H1 (cell line): ENCODE measurements around the gene RNGTT.

Experiments used
- ASH2L ChIP-seq: fragments of 200-600, 300-600 bp; sonication (generic); IDR thresholded peaks from one replicate; pipeline ENCODE4 v1.7.1; 2017; ENCODE audit warnings: low read length
- ATF2 ChIP-seq: IDR thresholded peaks from 2 replicates; pipeline ENCODE4 v1.6.1; 2012; ENCODE audit warnings: low read length, inconsistent platforms
- CEBPB ChIP-seq: IDR thresholded peaks from 2 replicates; pipeline ENCODE4 v1.6.1; 2012; ENCODE audit warnings: low read depth, low read length
- CTCF ChIP-seq, 3 experiments: IDR thresholded peaks; 1 replicate in 2 of 3; 2 replicates in 1 of 3; pipeline versions ENCODE4 v1.5.1 to v1.6.1; 2011; ENCODE audit warnings: low read length in 3 of 3, mild to moderate bottlenecking in 3 of 3, inconsistent platforms in 2 of 3, low read depth in 1 of 3, moderate library complexity in 1 of 3; ENCODE audit not compliant: insufficient read depth in 1 of 3; ENCODE audit errors: control extremely low read depth in 1 of 3
- EP300 ChIP-seq, 2 experiments: IDR thresholded peaks; 1 replicate in 1 of 2; 2 replicates in 1 of 2; pipeline ENCODE4 v1.6.1; 2011 to 2012; ENCODE audit warnings: low read depth in 2 of 2, low read length in 2 of 2, mild to moderate bottlenecking in 2 of 2, borderline replicate concordance in 1 of 2, inconsistent platforms in 1 of 2, moderate library complexity in 1 of 2
- EZH2 ChIP-seq: fragments of 200-600 bp; sonication (generic); IDR thresholded peaks from 2 replicates; pipeline ENCODE4 v1.7.1; 2012; ENCODE audit warnings: low read depth, mild to moderate bottlenecking, moderate library complexity, low read length, inconsistent platforms; ENCODE audit not compliant: severe bottlenecking
- GABPA ChIP-seq: IDR thresholded peaks from 2 replicates; pipeline ENCODE4 v1.6.1; 2011; ENCODE audit warnings: mild to moderate bottlenecking, low read length, moderate library complexity, borderline replicate concordance; ENCODE audit not compliant: insufficient read depth
- POLR2A ChIP-seq, 2 experiments: IDR thresholded peaks; 1 replicate in 1 of 2; 2 replicates in 1 of 2; pipeline ENCODE4 v1.6.1; 2011; ENCODE audit warnings: low read depth in 2 of 2, low read length in 2 of 2, mild to moderate bottlenecking in 2 of 2; ENCODE audit errors: control extremely low read depth in 1 of 2
- SP2 ChIP-seq: IDR thresholded peaks from 2 replicates; pipeline ENCODE4 v1.6.1; 2012; ENCODE audit warnings: mild to moderate bottlenecking, low read length, inconsistent platforms
- TAF1 ChIP-seq: IDR thresholded peaks from 2 replicates; pipeline ENCODE4 v1.6.1; 2011; ENCODE audit warnings: mild to moderate bottlenecking, low read depth, low read length
- TCF12 ChIP-seq: IDR thresholded peaks from 2 replicates; pipeline ENCODE4 v1.6.1; 2011; ENCODE audit warnings: low read depth, mild to moderate bottlenecking, low read length
- TF ChIP-seq, protein P1 (sequence below): IDR thresholded peaks from 2 replicates; pipeline ENCODE4 v1.6.1; 2011; ENCODE audit warnings: low read depth, mild to moderate bottlenecking, low read length; ENCODE audit not compliant: insufficient read depth

GRCh38 chr6:88705601-88706000 lies 257.8 kb downstream of the RNGTT start:
- TF ChIP-seq ATF2 (no peak), POLR2A (IDR thresholded peaks at IDR 0.05; ENCODE audit: control extremely low read depth in 1 of 2, low read depth in 2 of 2, low read length in 2 of 2) (no peak), ASH2L (no peak), TCF12 (no peak), CTCF (IDR thresholded peaks at IDR 0.05; ENCODE audit: control extremely low read depth in 1 of 3, insufficient read depth in 1 of 3, low read depth in 1 of 3, low read length in 3 of 3) (no peak), SP2 (no peak), CEBPB (no peak), EZH2 (no peak), TAF1 (no peak), EP300 (IDR thresholded peaks at IDR 0.05; ENCODE audit: borderline replicate concordance in 1 of 2, low read depth in 2 of 2, low read length in 2 of 2) (no peak), GABPA (no peak)
- TF ChIP-seq, protein P1, sequence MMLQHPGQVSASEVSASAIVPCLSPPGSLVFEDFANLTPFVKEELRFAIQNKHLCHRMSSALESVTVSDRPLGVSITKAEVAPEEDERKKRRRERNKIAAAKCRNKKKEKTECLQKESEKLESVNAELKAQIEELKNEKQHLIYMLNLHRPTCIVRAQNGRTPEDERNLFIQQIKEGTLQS = no peak
